Measurements from ENCODE around the gene DNAH9. TPM values are rescaled to one million over a fixed set of nuclear protein-coding genes. Genes with fewer than 3 reads are reported as not detected.

The DNAH9 gene
- polyA plus RNA-seq, 2 of the 4 experiments (the other 2 are of a cell fraction) = 0.03 to 0.04 TPM

- no peak for TF ChIP-seq GATA3 (IDR thresholded peaks at IDR 0.05; ENCODE audit: borderline replicate concordance)
These were observed 216.5 kb downstream of the DNAH9 start (continued) for GRCh38 chr17:11814655-11815262.

- TF ChIP-seq RARB (CRISPR knock-in tag; IDR thresholded peaks at IDR 0.05) = no peak
- no peak for TF ChIP-seq HMGXB4 (CRISPR knock-in tag; IDR thresholded peaks at IDR 0.05; ENCODE audit: borderline replicate concordance)
- no peak for TF ChIP-seq CHD2 (IDR thresholded peaks at IDR 0.05; ENCODE audit: low read length, partially characterized antibody)
- TF ChIP-seq ZFP36 (IDR thresholded peaks at IDR 0.05; ENCODE audit: borderline replicate concordance, partially characterized antibody) = no peak
- TF ChIP-seq TFCP2L1 (CRISPR knock-in tag; IDR thresholded peaks at IDR 0.05) = no peak
- no peak for TF ChIP-seq JUNB (IDR thresholded peaks at IDR 0.05)
- TF ChIP-seq MYC (IDR thresholded peaks at IDR 0.05; ENCODE audit: borderline replicate concordance, low read length) = no peak
- TF ChIP-seq CEBPB (IDR thresholded peaks at IDR 0.05) = no peak
- TF ChIP-seq EHF (CRISPR knock-in tag; IDR thresholded peaks at IDR 0.05) = no peak
- ChIA-PET POLR2A (no interaction called here), CTCF (interaction anchor here (0.6 to 0.9 kb wide), 2 partner anchors 18 to 695 kb away, joined by 3 read pairs; no protein-coding TSS in a partner anchor)
- Histone ChIP-seq H3K4me1 (no peaks in the 10 kb centered on the region), H3K9me3 (no peaks in the 10 kb centered on the region), H3K4me2 (no peak overlapping the region), H3K4me3 (no peak overlapping the region), H3K27ac (no peak overlapping the region)
- ATAC-seq = no peak
- DNase-seq (ENCODE audit: low read depth in 1 of 2, low spot score in 1 of 2) = no peak
- no peak for FAIRE-seq
- WGBS (ENCODE audit: missing lambda C conversion rate) = 5% methylated on average over 2 of the region's 2 CpGs
These were observed 218.1 kb downstream of the DNAH9 start for GRCh38 chr17:11816409-11816808.

- no peaks in the 10 kb centered on the region for H3K4me1 ChIP-seq
- DNase-seq (ENCODE audit: low read depth in 1 of 2, low spot score in 1 of 2) = no peak
These were observed 225.6 kb downstream of the DNAH9 start for GRCh38 chr17:11823862-11824261.

GRCh38 chr17:11825572-11826209, 227.4 kb downstream of the DNAH9 start:
- ChIA-PET POLR2A (no interaction called here), CTCF (interaction anchor here (1.0 kb wide), 1 partner anchor 10 kb away, joined by 3 read pairs; no protein-coding TSS in a partner anchor)
- FAIRE-seq = no peak
- H3K4me2 ChIP-seq = no peak overlapping the region
- no peaks in the 10 kb centered on the region for H3K4me1 ChIP-seq
- H3K4me3 ChIP-seq = no peak overlapping the region
- DNase-seq (ENCODE audit: low read depth in 1 of 2, low spot score in 1 of 2) = no peak
- H3K9me3 ChIP-seq = peaks cover 5% of the 10 kb centered on the region; the same call in 1 of the 3 replicates
- H3K27ac ChIP-seq = no peak overlapping the region
- no peak for ATAC-seq
- TF ChIP-seq BHLHE40 (IDR thresholded peaks at IDR 0.05; ENCODE audit: low read depth, low read length) (no peak), CHD4 (IDR thresholded peaks at IDR 0.05; ENCODE audit: borderline replicate concordance) (no peak)
- 0% methylated on average over 1 of the region's 1 CpG for WGBS (ENCODE audit: missing lambda C conversion rate)

More at GRCh38 chr17:11823862-11824261, 225.6 kb downstream of the DNAH9 start:
- ATAC-seq = no peak
- ChIA-PET CTCF (no interaction called here), POLR2A (no interaction called here)
- H3K27ac ChIP-seq = no peak overlapping the region
- WGBS (ENCODE audit: missing lambda C conversion rate) = 6% methylated on average over 5 of the region's 5 CpGs
- no peak overlapping the region for H3K4me2 ChIP-seq
- TF ChIP-seq ZNF302 (CRISPR knock-in tag; IDR thresholded peaks at IDR 0.05) (no peak), RCOR1 (IDR thresholded peaks at IDR 0.05; ENCODE audit: low read depth, low read length) (no peak), POLR2A (IDR thresholded peaks at IDR 0.05; ENCODE audit: low read length) (no peak), HOXB13 (CRISPR knock-in tag; IDR thresholded peaks at IDR 0.05; ENCODE audit: low read depth) (no peak), PHF8 (IDR thresholded peaks at IDR 0.05; ENCODE audit: borderline replicate concordance, low read depth) (no peak), GATA3 (IDR thresholded peaks at IDR 0.05; ENCODE audit: borderline replicate concordance) (no peak), CHD2 (IDR thresholded peaks at IDR 0.05; ENCODE audit: low read length, partially characterized antibody) (no peak), ZC3H11A (IDR thresholded peaks at IDR 0.05) (no peak), NPAS2 (CRISPR knock-in tag; IDR thresholded peaks at IDR 0.05; ENCODE audit: borderline replicate concordance) (no peak), MAFK (IDR thresholded peaks at IDR 0.05; ENCODE audit: partially characterized antibody) (no peak)
- no peak for FAIRE-seq
- no peak overlapping the region for H3K4me3 ChIP-seq
- H3K9me3 ChIP-seq = peaks cover 5% of the 10 kb centered on the region; the same call in 1 of the 3 replicates
